ENCODE data around the gene HRH2.
A peak's percentile ranks its signal among the peaks of the same experiment; 100 is the strongest.
"Not testable (repeated sequence)": the region's sequence is repeated elsewhere in the genome, so short reads cannot be mapped to it uniquely, and the experiment has no call there.

The HRH2 gene

GRCh38 chr5:175718401-175719108, 60.7 kb downstream of the HRH2 start:
- DNase-seq = no peak

- DNase-seq = not testable (repeated sequence)
Observed at GRCh38 chr5:175719109-175719432, 61.2 kb downstream of the HRH2 start.

- no peak for DNase-seq
Observed at GRCh38 chr5:175724314-175725275, 66.7 kb downstream of the HRH2 start.

- DNase-seq = no peak
Observed at GRCh38 chr5:175728316-175728715, 70.4 kb downstream of the HRH2 start.

GRCh38 chr5:175728885-175729828, 71.3 kb downstream of the HRH2 start:
- DNase-seq = peak; percentile 24

- peak; percentile 74 for DNase-seq
Observed at GRCh38 chr5:175729829-175730277, 72.0 kb downstream of the HRH2 start.

- no peak for DNase-seq
Observed at GRCh38 chr5:175731172-175731571, 73.3 kb downstream of the HRH2 start.

GRCh38 chr5:175731756-175732465, 74.0 kb downstream of the HRH2 start:
- DNase-seq = no peak

GRCh38 chr5:175733017-175733416, 75.1 kb downstream of the HRH2 start:
- no peak for DNase-seq

- no peak for DNase-seq
Observed at GRCh38 chr5:175734016-175734415, 76.1 kb downstream of the HRH2 start.

- DNase-seq = no peak
Observed at GRCh38 chr5:175734501-175734900, 76.6 kb downstream of the HRH2 start.

- no peak for DNase-seq
Observed at GRCh38 chr5:175735701-175736100, 77.8 kb downstream of the HRH2 start.

GRCh38 chr5:175736652-175737051, 78.8 kb downstream of the HRH2 start:
- no peak for DNase-seq

- DNase-seq = no peak
Observed at GRCh38 chr5:175737481-175737880, 79.6 kb downstream of the HRH2 start.

- DNase-seq = no peak
Observed at GRCh38 chr5:175738126-175738525, 80.3 kb downstream of the HRH2 start.

- DNase-seq = no peak
Observed at GRCh38 chr5:175738602-175739133, 80.8 kb downstream of the HRH2 start.

GRCh38 chr5:175740014-175740413, 82.1 kb downstream of the HRH2 start:
- DNase-seq = no peak

- no peak for DNase-seq
Observed at GRCh38 chr5:175741556-175741955, 83.7 kb downstream of the HRH2 start.

- DNase-seq = no peak
Observed at GRCh38 chr5:175742290-175742994, 84.6 kb downstream of the HRH2 start.

GRCh38 chr5:175743676-175744210, 85.9 kb downstream of the HRH2 start:
- DNase-seq = no peak

- DNase-seq = no peak
Observed at GRCh38 chr5:175745210-175745609, 87.3 kb downstream of the HRH2 start.
